Left ventricle myocardium inferior (tissue), 1 donor: ENCODE results near the gene MYO16. TPM values are rescaled to one million over a fixed set of nuclear protein-coding genes. Genes with fewer than 3 reads are reported as not detected.

Experiments used
- DNase-seq: peaks from one replicate; pipeline ENCODE4 v3.0.0-alpha.2; 2020
- H3K27ac ChIP-seq: fragments of 200-600 bp; replicated peaks from 2 replicates; pipeline ENCODE4 v1.8.0; 2021
- H3K27me3 ChIP-seq: fragments of 200-600 bp; 2 replicates; pipeline ENCODE4 v1.8.0; 2021; ENCODE audit warnings: low read depth
- H3K36me3 ChIP-seq: fragments of 200-600 bp; 2 replicates; pipeline ENCODE4 v1.8.0; 2021
- H3K4me1 ChIP-seq: fragments of 200-600 bp; 2 replicates; pipeline ENCODE4 v1.8.0; 2021
- H3K4me3 ChIP-seq: fragments of 200-600 bp; 2 replicates; pipeline ENCODE4 v1.8.0; 2021; ENCODE audit warnings: mild to moderate bottlenecking, moderate library complexity
- H3K9me3 ChIP-seq: fragments of 200-600 bp; replicated peaks from 2 replicates; pipeline ENCODE4 v1.8.0; 2021
- intact Hi-C: fragments of 100-400 bp; cut with micrococcal nuclease; formaldehyde crosslinking; loops from one replicate; pipeline ENCODE4 v1.11.0; 2022
- total RNA-seq: library from RNA; stranded (reverse); fragmentation: NEBNext Ultra II Directional; extraction: Animal tissue kit (Norgen Biotek cat#: 25700); gene quantifications from one replicate; pipeline ENCODE4 v1.2.1, GENCODE V29; 2021
- TF ChIP-seq, protein P1 (sequence below): fragments of 200-600 bp; IDR thresholded peaks from 2 replicates; pipeline ENCODE4 v1.8.0; 2021; ENCODE audit warnings: antibody characterized with exemption, mild to moderate bottlenecking, borderline replicate concordance
- donor health status: DM: no; HTN: yes; CAD: no; lungs with severe emphysema.

Gene MYO16
- total RNA-seq, 1 donor from 2014 or later = 1.7 TPM

DNA sequence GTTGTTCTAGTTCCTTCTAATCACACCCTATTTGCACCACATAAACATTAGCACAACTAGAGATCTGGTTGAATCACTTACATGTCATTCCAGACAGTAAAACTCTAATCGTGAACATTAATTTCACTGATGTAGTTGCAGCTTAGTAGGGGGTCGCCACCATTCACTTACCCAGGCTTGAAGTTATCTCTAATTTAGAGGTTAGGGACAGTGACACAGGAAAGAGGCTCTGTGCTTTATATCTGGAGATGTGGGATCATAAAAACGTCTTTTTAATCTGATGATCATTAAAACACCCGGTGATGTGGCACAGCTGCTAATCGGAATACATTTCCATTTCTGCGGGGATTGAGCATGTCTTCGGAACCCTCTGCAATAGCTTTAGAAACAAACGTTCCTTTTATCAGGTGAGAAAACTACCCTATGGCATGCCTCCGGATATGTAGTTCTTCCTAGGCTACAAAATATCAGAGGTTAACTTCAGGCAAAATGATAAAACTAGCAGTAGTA is 523.0 kb downstream of the MYO16 start:
- Histone ChIP-seq H3K27ac (no peak overlapping the region), H3K4me1 (peaks cover 18% of the 10 kb centered on the region), H3K27me3 (no peaks in the 10 kb centered on the region), H3K36me3 (no peaks in the 10 kb centered on the region), H3K9me3 (no peaks in the 10 kb centered on the region), H3K4me3 (no peak overlapping the region)
- DNase-seq = no peak
- intact Hi-C loops = no loop called here
- TF ChIP-seq, protein P1, sequence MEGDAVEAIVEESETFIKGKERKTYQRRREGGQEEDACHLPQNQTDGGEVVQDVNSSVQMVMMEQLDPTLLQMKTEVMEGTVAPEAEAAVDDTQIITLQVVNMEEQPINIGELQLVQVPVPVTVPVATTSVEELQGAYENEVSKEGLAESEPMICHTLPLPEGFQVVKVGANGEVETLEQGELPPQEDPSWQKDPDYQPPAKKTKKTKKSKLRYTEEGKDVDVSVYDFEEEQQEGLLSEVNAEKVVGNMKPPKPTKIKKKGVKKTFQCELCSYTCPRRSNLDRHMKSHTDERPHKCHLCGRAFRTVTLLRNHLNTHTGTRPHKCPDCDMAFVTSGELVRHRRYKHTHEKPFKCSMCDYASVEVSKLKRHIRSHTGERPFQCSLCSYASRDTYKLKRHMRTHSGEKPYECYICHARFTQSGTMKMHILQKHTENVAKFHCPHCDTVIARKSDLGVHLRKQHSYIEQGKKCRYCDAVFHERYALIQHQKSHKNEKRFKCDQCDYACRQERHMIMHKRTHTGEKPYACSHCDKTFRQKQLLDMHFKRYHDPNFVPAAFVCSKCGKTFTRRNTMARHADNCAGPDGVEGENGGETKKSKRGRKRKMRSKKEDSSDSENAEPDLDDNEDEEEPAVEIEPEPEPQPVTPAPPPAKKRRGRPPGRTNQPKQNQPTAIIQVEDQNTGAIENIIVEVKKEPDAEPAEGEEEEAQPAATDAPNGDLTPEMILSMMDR = no peak

DNA sequence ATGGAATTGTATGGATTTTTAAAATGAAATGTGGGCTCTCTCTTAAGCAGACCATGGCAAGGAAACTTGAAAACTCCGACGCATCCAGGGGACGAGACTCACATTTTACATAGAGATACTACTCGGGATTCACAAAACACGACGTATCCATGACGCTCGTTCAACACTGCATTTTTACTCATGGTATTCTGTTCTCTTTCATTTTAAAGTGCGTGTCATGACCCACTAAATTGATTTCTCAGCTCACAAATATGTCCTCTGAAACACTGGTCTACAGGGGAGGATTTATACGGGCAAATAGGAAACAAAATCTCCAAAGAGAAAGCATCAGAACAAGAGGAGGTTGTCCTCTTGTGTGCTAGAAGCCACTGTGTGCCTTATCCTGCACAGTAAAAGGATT is 523.5 kb downstream of the MYO16 start:
- Histone ChIP-seq H3K4me1 (peaks cover 18% of the 10 kb centered on the region), H3K4me3 (no peak overlapping the region), H3K27ac (no peak overlapping the region), H3K36me3 (no peaks in the 10 kb centered on the region), H3K27me3 (no peaks in the 10 kb centered on the region), H3K9me3 (no peaks in the 10 kb centered on the region)
- intact Hi-C loops = no loop called here
- TF ChIP-seq, protein P1 = no peak
- DNase-seq = no peak

- DNase-seq = no peak
- TF ChIP-seq, protein P1 = no peak
- no peak overlapping the region for H3K27ac ChIP-seq
Observed at GRCh38 chr13:109154146-109154545, 524.7 kb downstream of the MYO16 start.

GRCh38 chr13:109154546-109154945 is 525.1 kb downstream of the MYO16 start:
- DNase-seq = no peak
- H3K27me3 ChIP-seq = no peaks in the 10 kb centered on the region
- TF ChIP-seq, protein P1 = no peak
- H3K27ac ChIP-seq = no peak overlapping the region
- no peaks in the 10 kb centered on the region for H3K36me3 ChIP-seq
- intact Hi-C loops = no loop called here
- H3K9me3 ChIP-seq = no peaks in the 10 kb centered on the region
- H3K4me3 ChIP-seq = no peak overlapping the region
- H3K4me1 ChIP-seq = peaks cover 18% of the 10 kb centered on the region

More at GRCh38 chr13:109154146-109154545, 524.7 kb downstream of the MYO16 start:
- H3K4me3 ChIP-seq = no peak overlapping the region
- no peaks in the 10 kb centered on the region for H3K36me3 ChIP-seq
- H3K4me1 ChIP-seq = peaks cover 18% of the 10 kb centered on the region
- no peaks in the 10 kb centered on the region for H3K9me3 ChIP-seq
- H3K27me3 ChIP-seq = no peaks in the 10 kb centered on the region
- intact Hi-C loops = no loop called here

- intact Hi-C loops = no loop called here
- Histone ChIP-seq H3K27ac (no peak overlapping the region), H3K4me1 (peaks cover 18% of the 10 kb centered on the region), H3K36me3 (no peaks in the 10 kb centered on the region), H3K9me3 (no peaks in the 10 kb centered on the region), H3K27me3 (no peaks in the 10 kb centered on the region), H3K4me3 (no peak overlapping the region)
- TF ChIP-seq, protein P1 = no peak
- no peak for DNase-seq
Observed at GRCh38 chr13:109154966-109155761, 525.8 kb downstream of the MYO16 start.
